ENCODE data around the gene LRRC71. TPM values are rescaled to one million over a fixed set of nuclear protein-coding genes. Genes with fewer than 3 reads are reported as not detected.

The LRRC71 gene
- total RNA-seq, 1 donor from 2014 or later, result not detected

- Histone ChIP-seq H3K27me3 (ENCODE audit: control insufficient read depth, insufficient read depth, low read length) (peaks cover 9% of the 10 kb centered on the region), H3K4me3 (ENCODE audit: low read depth, low read length) (no peak overlapping the region), H3K36me3 (ENCODE audit: control insufficient read depth, insufficient read depth, low read length) (no peaks in the 10 kb centered on the region)
- FAIRE-seq (no peak), DNase-seq (ENCODE audit: low read depth) (no peak)
- TF ChIP-seq CTCF (IDR thresholded peaks at IDR 0.05; ENCODE audit: insufficient read depth, low read length, severe bottlenecking), result no peak
These were observed 9.3 kb downstream of the LRRC71 start for GRCh38 chr1:156929596-156930238.

DNA sequence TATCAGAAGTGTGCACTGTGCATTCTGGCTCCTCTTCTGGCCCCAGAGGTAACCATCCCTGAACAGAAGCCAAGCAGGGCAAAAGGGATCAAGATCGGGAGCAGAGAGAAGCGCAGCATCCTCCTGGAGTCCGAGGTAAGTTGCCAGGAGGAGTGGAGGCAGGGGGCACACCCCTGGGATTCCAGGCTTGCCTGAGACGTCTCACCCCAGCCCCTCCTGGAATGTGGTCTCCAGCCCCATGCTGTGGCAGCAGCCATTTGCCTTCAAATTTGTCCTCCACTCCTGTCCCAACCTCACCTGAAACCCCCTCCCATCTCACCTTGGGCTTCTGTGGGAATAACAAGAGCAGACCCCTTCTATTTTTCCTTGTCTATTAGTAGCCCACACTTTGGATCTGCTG is 10.1 kb downstream of the LRRC71 start:
- Histone ChIP-seq H3K4me3 (ENCODE audit: low read depth, low read length) (no peak overlapping the region), H3K36me3 (ENCODE audit: control insufficient read depth, insufficient read depth, low read length) (no peaks in the 10 kb centered on the region), H3K27me3 (ENCODE audit: control insufficient read depth, insufficient read depth, low read length) (peaks cover 3% of the 10 kb centered on the region)
- DNase-seq (ENCODE audit: low read depth) (no peak), FAIRE-seq (no peak)
- no peak for TF ChIP-seq CTCF (IDR thresholded peaks at IDR 0.05; ENCODE audit: insufficient read depth, low read length, severe bottlenecking)

DNA sequence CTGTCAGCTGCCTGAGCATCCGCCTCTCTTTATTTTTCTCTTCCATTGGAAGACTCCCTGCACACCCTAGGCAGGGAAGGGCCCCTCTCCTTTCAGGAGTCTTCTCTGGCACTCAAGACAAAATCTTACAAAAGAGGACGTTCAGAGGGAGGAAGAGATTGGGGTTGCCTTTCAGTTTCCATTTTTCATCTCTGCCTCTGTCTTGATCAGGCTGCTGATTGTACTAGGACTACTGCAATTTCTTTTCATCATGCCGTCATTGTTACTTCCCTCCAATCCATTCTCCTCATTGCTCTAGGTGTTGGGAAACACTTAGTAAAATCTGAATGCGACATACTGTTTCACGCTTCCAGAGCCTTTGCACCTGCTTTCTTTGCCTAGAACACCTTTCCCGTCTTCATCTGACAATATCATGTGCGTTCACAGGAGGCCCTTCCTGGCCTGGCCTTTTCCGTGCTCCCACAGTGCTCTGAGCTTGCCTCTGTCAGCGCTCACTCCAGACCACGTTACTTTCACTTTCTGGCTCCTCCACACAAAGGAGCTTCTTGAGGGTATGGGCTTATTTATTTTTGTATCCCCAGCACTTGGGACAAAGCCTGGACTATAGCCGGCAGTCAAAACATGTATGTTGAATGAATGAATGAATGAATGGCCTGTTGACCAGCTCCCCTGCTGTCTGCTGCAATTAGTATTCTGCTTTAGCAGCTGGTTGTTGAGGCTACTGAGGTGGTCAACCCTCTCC is 10.9 kb downstream of the LRRC71 start:
- TF ChIP-seq CTCF (IDR thresholded peaks at IDR 0.05; ENCODE audit: insufficient read depth, low read length, severe bottlenecking), result no peak
- Histone ChIP-seq H3K36me3 (ENCODE audit: control insufficient read depth, insufficient read depth, low read length) (peaks cover 2% of the 10 kb centered on the region), H3K4me3 (ENCODE audit: low read depth, low read length) (no peak overlapping the region), H3K27me3 (ENCODE audit: control insufficient read depth, insufficient read depth, low read length) (peaks cover 3% of the 10 kb centered on the region)
- DNase-seq (ENCODE audit: low read depth) (no peak), FAIRE-seq (peak; percentile 23)

DNA sequence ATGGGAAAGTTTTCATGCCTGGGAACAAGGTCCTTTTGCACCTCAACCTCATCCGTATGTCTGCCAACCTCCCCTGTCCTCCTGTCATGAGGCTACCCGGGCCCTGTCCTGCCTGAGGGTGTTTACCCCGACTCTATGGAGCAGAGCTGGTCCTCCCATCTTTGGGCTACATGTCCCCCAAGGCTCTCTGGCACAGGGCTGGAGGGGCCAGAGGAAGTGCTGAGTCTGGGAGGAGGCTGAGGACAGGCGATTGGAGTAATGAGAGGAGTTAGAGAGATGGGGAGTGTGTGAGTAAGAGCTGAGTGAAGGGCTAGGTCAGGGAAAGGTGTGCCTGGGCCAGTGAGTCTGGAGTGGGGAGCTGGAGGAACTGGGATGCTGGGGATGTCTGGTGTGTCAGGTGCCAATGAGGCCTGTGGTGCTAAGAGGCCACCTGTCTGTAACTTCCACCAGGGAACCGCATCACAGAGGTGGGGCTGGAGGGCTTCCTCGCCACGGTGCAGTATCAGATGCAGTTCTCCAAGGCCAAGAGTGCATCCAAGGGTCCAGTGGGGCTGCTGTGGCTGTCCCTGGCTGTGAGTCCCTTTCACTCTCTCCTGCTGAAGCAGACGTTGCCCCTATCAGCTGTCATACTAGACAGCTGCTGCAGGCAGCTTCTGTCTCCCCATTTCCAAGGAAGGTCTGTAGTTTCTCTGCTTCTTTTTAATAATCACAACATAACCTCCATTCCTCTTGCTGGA is 11.7 kb downstream of the LRRC71 start:
- no peak for TF ChIP-seq CTCF (IDR thresholded peaks at IDR 0.05; ENCODE audit: insufficient read depth, low read length, severe bottlenecking)
- H3K4me3 ChIP-seq (ENCODE audit: low read depth, low read length), result no peak overlapping the region
- DNase-seq (ENCODE audit: low read depth) (no peak), FAIRE-seq (no peak)
- peaks cover 2% of the 10 kb centered on the region for H3K27me3 ChIP-seq (ENCODE audit: control insufficient read depth, insufficient read depth, low read length)
- peaks cover 5% of the 10 kb centered on the region for H3K36me3 ChIP-seq (ENCODE audit: control insufficient read depth, insufficient read depth, low read length)

DNA sequence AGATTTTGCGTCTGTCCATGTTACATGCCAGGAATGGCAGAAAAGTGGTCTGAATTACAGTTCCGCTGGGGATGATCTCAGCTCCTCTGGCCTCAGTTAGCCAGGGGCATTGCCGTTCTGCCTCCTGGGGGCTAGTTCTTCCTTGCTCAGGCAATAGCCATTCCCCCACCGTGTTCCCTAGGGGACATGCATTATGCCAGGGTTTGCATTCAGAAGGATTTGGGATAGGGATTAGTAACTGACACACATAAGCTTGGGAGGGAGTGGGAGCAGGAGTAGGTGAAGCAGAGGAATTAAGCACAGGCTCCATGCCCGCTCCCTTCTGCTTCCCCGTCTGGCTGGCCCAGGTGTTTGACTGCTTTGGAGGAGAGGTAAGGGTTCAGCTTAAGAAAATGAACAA is 12.7 kb downstream of the LRRC71 start:
- DNase-seq (ENCODE audit: low read depth) (no peak), FAIRE-seq (peak; percentile 18)
- Histone ChIP-seq H3K27me3 (ENCODE audit: control insufficient read depth, insufficient read depth, low read length) (no peaks in the 10 kb centered on the region), H3K36me3 (ENCODE audit: control insufficient read depth, insufficient read depth, low read length) (peaks cover 7% of the 10 kb centered on the region), H3K4me3 (ENCODE audit: low read depth, low read length) (no peak overlapping the region)
- TF ChIP-seq CTCF (IDR thresholded peaks at IDR 0.05; ENCODE audit: insufficient read depth, low read length, severe bottlenecking), result no peak
